Progenitor cell of endocrine pancreas (in vitro differentiated cells): ENCODE measurements around the gene DLGAP5. TPM values are rescaled to one million over a fixed set of nuclear protein-coding genes. Genes with fewer than 3 reads are reported as not detected.

Experiments used
- DNase-seq: peaks from one replicate; pipeline ENCODE4 v3.0.0; 2021; ENCODE audit warnings: low spot score; ENCODE audit not compliant: unreplicated experiment
- H3K27ac Mint-ChIP-seq: 2 replicates; pipeline ENCODE4 v1.8.0; 2021; ENCODE audit warnings: mild to moderate bottlenecking, moderate library complexity, mixed read lengths
- H3K27me3 Mint-ChIP-seq: 2 replicates; pipeline ENCODE4 v1.8.0; 2021; ENCODE audit warnings: mixed read lengths
- H3K36me3 Mint-ChIP-seq: 2 replicates; pipeline ENCODE4 v1.8.0; 2022; ENCODE audit warnings: mixed read lengths; ENCODE audit not compliant: insufficient read depth
- H3K4me1 Mint-ChIP-seq: 2 replicates; pipeline ENCODE4 v1.8.0; 2021; ENCODE audit warnings: low read depth, mixed read lengths
- H3K4me3 Mint-ChIP-seq: 2 replicates; pipeline ENCODE4 v1.8.0; 2021; ENCODE audit warnings: low read depth, mild to moderate bottlenecking, moderate library complexity, mixed read lengths
- H3K9me3 Mint-ChIP-seq: 2 replicates; pipeline ENCODE4 v1.8.0; 2021; ENCODE audit warnings: low read depth, mixed read lengths
- long read RNA-seq: library from polyadenylated mRNA; unstranded; transcript quantifications from one replicate; pipeline ENCODE4 v2.0.0, GENCODE V29; 2020
- total RNA-seq: library from RNA; stranded (reverse); gene quantifications from 2 replicates; pipeline ENCODE4 v1.2.1, GENCODE V29; 2021
- TF ChIP-seq, protein P1 (sequence below): fragments of 200-600 bp; sonication (generic); IDR thresholded peaks from one replicate; pipeline ENCODE4 v1.5.0; 2021; ENCODE audit warnings: antibody characterized with exemption, mild to moderate bottlenecking; ENCODE audit not compliant: unreplicated experiment

DLGAP5 gene, protein sequence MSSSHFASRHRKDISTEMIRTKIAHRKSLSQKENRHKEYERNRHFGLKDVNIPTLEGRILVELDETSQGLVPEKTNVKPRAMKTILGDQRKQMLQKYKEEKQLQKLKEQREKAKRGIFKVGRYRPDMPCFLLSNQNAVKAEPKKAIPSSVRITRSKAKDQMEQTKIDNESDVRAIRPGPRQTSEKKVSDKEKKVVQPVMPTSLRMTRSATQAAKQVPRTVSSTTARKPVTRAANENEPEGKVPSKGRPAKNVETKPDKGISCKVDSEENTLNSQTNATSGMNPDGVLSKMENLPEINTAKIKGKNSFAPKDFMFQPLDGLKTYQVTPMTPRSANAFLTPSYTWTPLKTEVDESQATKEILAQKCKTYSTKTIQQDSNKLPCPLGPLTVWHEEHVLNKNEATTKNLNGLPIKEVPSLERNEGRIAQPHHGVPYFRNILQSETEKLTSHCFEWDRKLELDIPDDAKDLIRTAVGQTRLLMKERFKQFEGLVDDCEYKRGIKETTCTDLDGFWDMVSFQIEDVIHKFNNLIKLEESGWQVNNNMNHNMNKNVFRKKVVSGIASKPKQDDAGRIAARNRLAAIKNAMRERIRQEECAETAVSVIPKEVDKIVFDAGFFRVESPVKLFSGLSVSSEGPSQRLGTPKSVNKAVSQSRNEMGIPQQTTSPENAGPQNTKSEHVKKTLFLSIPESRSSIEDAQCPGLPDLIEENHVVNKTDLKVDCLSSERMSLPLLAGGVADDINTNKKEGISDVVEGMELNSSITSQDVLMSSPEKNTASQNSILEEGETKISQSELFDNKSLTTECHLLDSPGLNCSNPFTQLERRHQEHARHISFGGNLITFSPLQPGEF
- total RNA-seq, result 31.2 and 32.9 TPM in 2 replicates
- long read RNA-seq, transcript DLGAP5-202 (20 exons, 2,954 nt), result minor isoform, 20 of 266 reads
- long read RNA-seq, transcript DLGAP5-201 (19 exons, 2,973 nt), result major isoform, 112 of 266 reads
- long read RNA-seq, partial matches to known transcripts, result 108 of 266 reads
- long read RNA-seq, other reads (novel, unspliced or antisense), result 26 of 266 reads

DNA sequence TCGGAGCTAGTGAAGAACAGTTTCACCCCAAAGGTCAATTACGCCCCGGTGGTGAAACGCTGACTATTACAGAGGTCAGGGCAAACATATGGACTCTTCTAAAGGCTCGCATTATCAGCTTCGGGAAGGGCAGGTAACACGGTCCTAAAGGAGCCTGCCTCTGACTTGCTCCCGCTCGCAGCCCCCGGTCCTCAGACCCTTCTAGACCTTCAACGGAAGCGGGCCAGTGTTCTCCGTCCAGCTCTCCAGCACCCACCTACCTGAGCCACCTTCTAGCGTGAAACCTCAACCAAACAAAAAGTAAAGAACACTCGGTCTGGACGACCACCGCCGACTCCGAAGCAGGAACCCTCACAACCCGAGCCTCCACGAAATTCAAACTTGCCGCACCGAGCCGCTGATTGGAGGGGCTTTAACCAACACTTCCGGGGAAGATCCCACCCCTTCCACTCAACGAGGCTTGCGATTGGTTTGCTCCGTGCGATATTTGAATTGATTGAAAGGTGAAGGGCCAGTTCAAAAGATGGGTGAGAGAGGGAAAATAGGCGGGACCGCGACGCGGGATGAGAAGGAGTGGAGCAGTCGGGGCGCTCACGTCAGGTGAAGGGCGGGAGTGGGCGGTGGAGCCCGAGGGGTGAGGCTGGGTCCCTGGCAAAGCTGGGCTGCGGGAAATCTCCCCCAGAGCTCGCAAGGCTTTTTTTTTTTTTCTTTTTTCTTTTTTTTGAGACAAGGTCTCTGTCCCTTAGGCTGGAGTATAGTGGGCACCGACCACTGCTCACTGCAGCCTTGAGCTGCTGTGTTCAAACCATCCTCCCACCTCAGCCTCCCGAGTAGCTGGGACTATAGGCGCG, at the start of gene DLGAP5:
TSS of gene DLGAP5 (minus strand) at position 383 of the 851 bp plus-strand sequence. CDS start 2,406 bp downstream, outside the sequence.
- Mint-ChIP-seq H3K4me1 (peaks cover 21% of the 10 kb centered on the region), H3K27me3 (no peaks in the 10 kb centered on the region), H3K27ac (peak within 1 kb of the TSS; percentile 92), H3K36me3 (no peaks in the 10 kb centered on the region), H3K9me3 (no peaks in the 10 kb centered on the region), H3K4me3 (peak within 1 kb of the TSS; percentile 98)
- TF ChIP-seq, protein P1, sequence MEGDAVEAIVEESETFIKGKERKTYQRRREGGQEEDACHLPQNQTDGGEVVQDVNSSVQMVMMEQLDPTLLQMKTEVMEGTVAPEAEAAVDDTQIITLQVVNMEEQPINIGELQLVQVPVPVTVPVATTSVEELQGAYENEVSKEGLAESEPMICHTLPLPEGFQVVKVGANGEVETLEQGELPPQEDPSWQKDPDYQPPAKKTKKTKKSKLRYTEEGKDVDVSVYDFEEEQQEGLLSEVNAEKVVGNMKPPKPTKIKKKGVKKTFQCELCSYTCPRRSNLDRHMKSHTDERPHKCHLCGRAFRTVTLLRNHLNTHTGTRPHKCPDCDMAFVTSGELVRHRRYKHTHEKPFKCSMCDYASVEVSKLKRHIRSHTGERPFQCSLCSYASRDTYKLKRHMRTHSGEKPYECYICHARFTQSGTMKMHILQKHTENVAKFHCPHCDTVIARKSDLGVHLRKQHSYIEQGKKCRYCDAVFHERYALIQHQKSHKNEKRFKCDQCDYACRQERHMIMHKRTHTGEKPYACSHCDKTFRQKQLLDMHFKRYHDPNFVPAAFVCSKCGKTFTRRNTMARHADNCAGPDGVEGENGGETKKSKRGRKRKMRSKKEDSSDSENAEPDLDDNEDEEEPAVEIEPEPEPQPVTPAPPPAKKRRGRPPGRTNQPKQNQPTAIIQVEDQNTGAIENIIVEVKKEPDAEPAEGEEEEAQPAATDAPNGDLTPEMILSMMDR, result no peak
- DNase-seq, result peak; percentile 78

DNA sequence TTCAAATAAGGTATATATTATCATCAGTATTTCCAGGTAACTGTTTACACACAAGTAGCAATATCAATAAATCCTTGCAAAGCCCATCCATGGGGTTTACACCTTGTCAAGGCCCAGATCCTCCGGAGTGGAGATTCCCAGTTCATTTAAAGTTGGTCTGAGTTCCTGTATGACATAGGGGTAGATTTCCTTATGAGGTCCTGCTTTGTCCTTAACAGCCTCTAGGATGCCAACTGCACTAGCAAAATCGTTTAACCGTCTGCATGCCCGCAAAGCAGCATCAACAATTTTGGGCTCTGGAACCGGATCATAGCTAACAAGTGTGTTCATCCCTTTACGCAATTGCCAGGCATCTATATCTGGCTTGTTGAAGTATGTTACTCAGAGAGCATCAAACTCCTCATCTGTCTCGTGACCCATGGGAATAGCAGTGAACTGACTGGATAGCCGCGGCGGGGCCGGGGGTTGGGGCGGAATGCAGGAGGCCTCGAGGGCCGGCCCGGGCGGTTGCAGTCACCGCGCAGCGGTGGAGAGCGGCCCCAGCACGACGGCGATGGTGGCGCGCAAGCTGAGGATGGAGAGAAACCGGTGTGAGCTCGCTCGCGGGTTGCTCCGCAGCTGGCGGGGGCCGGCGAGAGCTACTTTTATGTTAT, 49.3 kb upstream of the DLGAP5 start:
- TF ChIP-seq, protein P1, result no peak
- no peak overlapping the region for H3K27ac Mint-ChIP-seq
- H3K9me3 Mint-ChIP-seq, result no peaks in the 10 kb centered on the region
- H3K27me3 Mint-ChIP-seq, result peaks cover 50% of the 10 kb centered on the region
- H3K36me3 Mint-ChIP-seq, result no peaks in the 10 kb centered on the region
- H3K4me1 Mint-ChIP-seq, result peaks cover 9% of the 10 kb centered on the region
- DNase-seq, result peak; percentile 13
- no peak overlapping the region for H3K4me3 Mint-ChIP-seq

DNA sequence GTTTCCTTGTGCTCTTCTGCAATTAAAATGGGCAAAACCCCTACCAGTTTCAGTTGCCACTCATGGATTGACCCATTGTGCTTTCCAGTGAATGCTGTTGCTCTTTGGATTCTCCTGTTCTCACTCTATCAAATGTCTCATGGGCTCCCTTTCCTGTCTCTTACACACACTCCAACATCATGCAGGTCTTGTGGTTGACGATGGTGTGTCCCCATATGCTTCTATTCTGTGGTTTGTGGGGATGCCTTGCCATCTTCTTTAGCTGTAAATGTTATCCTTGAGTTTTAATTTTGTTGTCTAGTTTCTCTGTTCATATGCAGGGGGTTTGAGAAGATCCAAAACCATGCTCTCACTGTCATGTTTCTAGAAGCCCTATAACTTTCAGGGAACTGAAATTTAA, 47.9 kb upstream of the DLGAP5 start:
- H3K36me3 Mint-ChIP-seq, result no peaks in the 10 kb centered on the region

DNA sequence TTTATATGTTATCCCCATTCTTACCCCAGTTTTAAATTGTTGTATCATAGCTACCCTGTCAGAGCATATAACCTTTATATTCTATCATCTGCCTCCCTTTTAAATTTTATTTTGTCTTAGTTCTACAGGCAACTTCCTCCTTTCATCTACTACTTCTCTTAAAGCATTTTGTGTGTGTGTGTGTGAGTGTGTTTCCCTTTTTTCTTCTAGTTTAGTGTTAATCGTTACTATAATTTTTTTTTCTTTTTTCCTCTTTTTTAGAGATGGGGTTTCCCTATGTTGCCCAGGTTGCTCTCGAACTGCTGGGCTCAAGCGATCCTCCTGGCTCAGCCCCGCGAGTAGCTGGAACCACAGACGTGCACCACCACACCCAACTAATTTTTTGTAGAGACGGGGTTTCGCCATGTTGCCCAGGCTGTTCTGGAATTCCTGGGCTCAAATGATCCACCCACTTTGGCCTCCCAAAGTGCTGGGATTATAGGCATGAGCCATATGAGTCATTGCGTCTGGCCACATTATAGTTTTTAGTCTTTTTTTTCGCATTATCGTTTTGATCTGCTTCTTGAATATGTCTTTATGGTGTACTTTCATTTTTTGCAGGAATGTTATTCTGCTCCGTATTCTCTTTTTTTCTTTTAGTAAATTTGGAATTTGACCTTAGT, 46.8 kb upstream of the DLGAP5 start:
- peaks cover 9% of the 10 kb centered on the region for H3K4me1 Mint-ChIP-seq
- no peaks in the 10 kb centered on the region for H3K9me3 Mint-ChIP-seq
- TF ChIP-seq, protein P1, result no peak
- H3K27me3 Mint-ChIP-seq, result peaks cover 60% of the 10 kb centered on the region
- no peak overlapping the region for H3K27ac Mint-ChIP-seq
- DNase-seq, result no peak
- no peak overlapping the region for H3K4me3 Mint-ChIP-seq
- no peaks in the 10 kb centered on the region for H3K36me3 Mint-ChIP-seq

More for the DNA sequence above, 47.9 kb upstream of the DLGAP5 start:
- TF ChIP-seq, protein P1, result no peak
- no peak for DNase-seq
- Mint-ChIP-seq H3K4me1 (peaks cover 9% of the 10 kb centered on the region), H3K27me3 (peaks cover 59% of the 10 kb centered on the region), H3K9me3 (no peaks in the 10 kb centered on the region), H3K27ac (no peak overlapping the region), H3K4me3 (no peak overlapping the region)
